T-helper 2 cell treated with Interferon-gamma antibody and Interleukin-4, amounts not matched to agents 100 ng/mL and 5 ng/mL, for 36 hours (primary cell): ENCODE measurements around the gene PPIF. TPM values are rescaled to one million over a fixed set of nuclear protein-coding genes. Genes with fewer than 3 reads are reported as not detected.

Experiments
- intact Hi-C: fragments of 100-400 bp; cut with micrococcal nuclease; formaldehyde crosslinking; loops from one replicate; pipeline ENCODE4 v1.15.1; 2023
- total RNA-seq: library from RNA; stranded (reverse); gene quantifications from 2 replicates; pipeline ENCODE4 v1.2.3, GENCODE V29; 2022

PPIF gene
- total RNA-seq, 1 donor from 2014 or later = 89.0 TPM

DNA sequence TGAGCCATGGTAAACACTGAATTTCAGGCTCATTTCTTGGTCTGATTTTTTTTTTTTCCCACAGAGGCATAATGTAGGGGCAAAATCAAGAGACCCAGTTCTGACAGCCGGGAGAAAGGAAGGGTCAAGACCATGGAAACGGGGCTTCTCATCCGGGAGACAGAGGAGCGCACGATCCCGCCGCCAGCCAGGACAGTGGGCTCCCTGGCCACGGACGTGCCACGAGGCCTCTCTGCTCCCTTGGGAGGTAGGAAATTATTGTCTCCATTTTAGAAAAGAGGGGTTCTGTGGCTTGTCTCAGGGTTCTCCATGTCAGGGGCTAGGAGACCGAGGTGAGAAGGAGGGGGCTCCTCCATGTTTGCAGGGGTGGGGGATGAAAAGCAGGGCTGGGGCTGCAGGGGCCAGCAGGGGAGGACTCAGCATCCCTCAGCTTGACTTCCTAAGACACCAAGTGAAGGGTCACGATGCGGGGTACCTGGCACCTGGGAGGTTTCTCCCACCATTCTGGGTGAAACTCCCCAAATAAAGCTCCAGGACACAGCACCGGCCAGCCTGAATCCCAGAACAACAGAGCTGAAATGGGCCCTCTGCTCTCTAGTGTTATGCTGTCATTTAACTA, 37.6 kb downstream of the PPIF start:
- intact Hi-C loops = no loop called here

- intact Hi-C loops = no loop called here
These were observed 38.1 kb downstream of the PPIF start for GRCh38 chr10:79385392-79385795.

- intact Hi-C loops = no loop called here
These were observed 38.7 kb downstream of the PPIF start for GRCh38 chr10:79385804-79386531.

- intact Hi-C loops = no loop called here
These were observed 39.6 kb downstream of the PPIF start for GRCh38 chr10:79386637-79387465.

GRCh38 chr10:79387466-79387973, 40.3 kb downstream of the PPIF start:
- intact Hi-C loops = no loop called here

DNA sequence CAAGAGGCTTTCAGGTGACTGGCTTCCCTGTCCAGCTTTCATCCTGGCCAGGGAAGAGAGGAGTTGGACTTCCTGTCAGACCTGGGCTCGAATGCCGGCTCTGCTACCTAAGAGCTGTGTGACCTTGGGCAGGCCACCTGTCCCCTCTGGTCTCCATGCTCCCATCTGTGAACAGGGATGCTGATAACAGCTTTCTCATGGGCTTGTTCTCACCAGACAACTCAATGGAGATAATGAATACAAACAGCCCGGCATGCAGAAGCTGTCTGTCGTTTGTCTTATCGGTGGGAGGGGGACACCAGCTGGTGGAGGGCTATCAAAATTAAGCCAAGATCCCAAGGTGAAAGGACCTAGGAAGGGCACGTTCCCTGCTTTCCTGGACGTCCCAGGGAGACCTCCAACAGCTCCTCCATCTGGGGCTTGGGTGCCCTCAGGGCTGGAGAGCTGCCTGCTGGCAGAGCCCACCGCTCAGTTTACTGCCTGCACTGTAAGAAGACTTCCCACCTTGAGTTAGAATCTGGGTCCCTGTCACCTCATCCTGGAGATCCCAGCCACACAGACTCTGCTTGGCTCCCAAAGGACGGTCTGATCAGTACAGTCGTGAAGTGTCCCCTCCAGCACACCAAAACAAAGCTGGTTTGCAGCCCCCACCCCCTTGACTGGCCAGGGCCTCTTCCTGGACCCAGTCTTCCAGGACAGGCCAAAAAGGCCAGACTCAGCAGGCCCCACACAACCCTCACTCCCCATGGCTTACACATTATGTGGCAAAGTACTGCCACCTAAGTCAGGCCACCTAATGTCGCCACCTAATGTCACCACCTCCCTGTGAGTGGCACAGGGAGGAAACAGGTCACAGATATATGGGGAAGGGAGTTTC, 40.9 kb downstream of the PPIF start:
- intact Hi-C loops = no loop called here

GRCh38 chr10:79390057-79390456, 42.8 kb downstream of the PPIF start:
- intact Hi-C loops = no loop called here

- intact Hi-C loops = no loop called here
These were observed 43.4 kb downstream of the PPIF start for GRCh38 chr10:79390551-79391229.

DNA sequence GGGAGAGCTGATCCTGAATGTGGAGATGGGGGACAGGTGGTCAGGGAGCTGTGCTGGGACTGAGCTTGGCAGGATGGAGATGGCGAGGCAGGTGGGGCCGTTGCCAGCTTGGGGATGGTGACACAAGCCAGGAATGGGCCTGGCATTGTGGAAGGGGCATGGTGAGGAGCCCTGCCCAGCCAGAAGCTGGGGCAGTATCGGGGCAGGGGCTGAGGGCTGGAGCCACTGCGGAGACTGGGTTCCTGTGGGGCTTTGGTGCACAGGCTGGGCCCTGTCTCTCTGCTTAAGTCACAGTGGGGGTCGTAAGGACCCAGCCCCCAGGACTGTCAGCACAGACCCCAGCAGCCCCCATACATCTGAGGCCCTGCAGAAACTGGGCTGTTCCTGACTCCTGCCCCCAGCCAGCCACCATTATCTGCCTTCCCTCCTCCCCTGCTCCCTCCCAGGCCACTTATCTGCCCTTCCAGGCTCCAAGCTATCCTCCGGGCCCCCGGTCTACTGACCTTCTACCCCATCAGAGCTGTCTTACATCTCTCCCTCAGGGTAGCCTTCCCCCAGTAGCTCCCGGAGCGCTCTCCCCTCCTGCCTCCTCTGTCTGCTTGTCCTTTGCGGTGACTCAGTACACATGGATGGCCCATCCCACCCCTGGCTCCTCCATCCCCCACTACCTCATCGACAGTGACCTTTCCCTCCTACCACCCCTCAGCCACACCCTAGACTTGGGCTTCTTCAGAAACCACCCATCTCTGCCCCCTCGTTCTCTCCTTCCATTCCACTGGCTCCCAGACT, 44.2 kb downstream of the PPIF start:
- intact Hi-C loops = no loop called here

- intact Hi-C loops = no loop called here
These were observed 44.7 kb downstream of the PPIF start for GRCh38 chr10:79392020-79392398.

GRCh38 chr10:79392506-79393176, 45.4 kb downstream of the PPIF start:
- intact Hi-C loops = no loop called here

- intact Hi-C loops = no loop called here
These were observed 46.1 kb downstream of the PPIF start for GRCh38 chr10:79393221-79393923.

DNA sequence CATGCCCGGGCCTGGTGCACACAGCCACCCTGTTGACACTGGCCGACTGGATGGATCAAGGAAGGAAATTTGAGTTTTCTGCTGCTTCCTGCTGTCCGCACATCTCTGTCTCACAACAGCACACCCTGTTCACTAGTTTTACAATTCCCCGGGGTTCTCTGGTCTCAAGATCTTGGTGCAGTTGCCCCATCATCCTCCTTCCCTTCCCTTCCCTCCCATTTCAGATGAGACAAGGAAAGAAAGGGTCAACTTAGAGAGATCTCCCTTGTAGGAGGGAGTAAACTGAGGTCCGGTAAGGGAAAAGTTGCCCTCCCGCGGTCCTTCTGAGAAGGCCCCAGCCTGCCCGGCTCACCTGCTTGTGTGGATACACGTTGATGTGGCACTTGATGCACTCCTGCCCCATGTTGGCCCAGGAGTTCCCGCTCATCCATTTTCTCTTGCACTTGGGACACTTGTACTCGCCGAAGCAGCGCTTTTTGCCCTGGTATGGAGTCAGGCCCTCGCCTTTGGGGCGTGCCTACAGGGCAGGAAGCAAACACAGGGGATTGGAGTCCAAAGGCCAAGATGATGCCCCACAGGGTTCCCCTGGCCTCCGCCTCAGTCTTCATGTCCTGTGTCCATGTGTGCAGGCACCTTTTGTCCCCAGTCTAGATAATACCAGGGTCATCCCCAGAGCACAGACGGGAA, 46.8 kb downstream of the PPIF start:
- intact Hi-C loops = no loop called here

GRCh38 chr10:79394664-79395063, 47.4 kb downstream of the PPIF start:
- intact Hi-C loops = no loop called here

GRCh38 chr10:79396520-79396919, 49.3 kb downstream of the PPIF start:
- intact Hi-C loops = no loop called here

GRCh38 chr10:79397051-79397450, 49.8 kb downstream of the PPIF start:
- intact Hi-C loops = no loop called here

GRCh38 chr10:79397575-79398303, 50.5 kb downstream of the PPIF start:
- intact Hi-C loops = no loop called here
